ENCODE data around the gene COPZ1. TPM values are rescaled to one million over a fixed set of nuclear protein-coding genes. Genes with fewer than 3 reads are reported as not detected.

Gene COPZ1
- total and polyA plus RNA-seq, 2 donors (not counting 1 experiment from before 2014, with no cell fraction given) = 97.9 to 305 TPM

GRCh38 chr12:54333420-54334034 lies 8.6 kb downstream of the COPZ1 start:
- no peaks in the 10 kb centered on the region for H3K36me3 ChIP-seq (ENCODE audit: control insufficient read depth, insufficient read depth, low read length)
- H3K9me3 ChIP-seq (ENCODE audit: control insufficient read depth, insufficient read depth, low read depth, low read length) = no peaks in the 10 kb centered on the region
- peaks cover 30% of the 10 kb centered on the region for H3K79me2 ChIP-seq (ENCODE audit: control insufficient read depth, insufficient read depth, low read length)
- no peak overlapping the region for H2AFZ ChIP-seq (ENCODE audit: low read length)
- no peak overlapping the region for H3K9ac ChIP-seq (ENCODE audit: insufficient read depth, low read length)
- no peak overlapping the region for H3K4me2 ChIP-seq (ENCODE audit: extremely low read depth, insufficient read depth, low read length)
- no peaks in the 10 kb centered on the region for H4K20me1 ChIP-seq (ENCODE audit: control insufficient read depth, extremely low read depth, insufficient read depth, low read length)
- TF ChIP-seq EZH2 (IDR thresholded peaks at IDR 0.05; ENCODE audit: low read length, missing control alignments) = no peak
- TF ChIP-seq, protein P1, sequence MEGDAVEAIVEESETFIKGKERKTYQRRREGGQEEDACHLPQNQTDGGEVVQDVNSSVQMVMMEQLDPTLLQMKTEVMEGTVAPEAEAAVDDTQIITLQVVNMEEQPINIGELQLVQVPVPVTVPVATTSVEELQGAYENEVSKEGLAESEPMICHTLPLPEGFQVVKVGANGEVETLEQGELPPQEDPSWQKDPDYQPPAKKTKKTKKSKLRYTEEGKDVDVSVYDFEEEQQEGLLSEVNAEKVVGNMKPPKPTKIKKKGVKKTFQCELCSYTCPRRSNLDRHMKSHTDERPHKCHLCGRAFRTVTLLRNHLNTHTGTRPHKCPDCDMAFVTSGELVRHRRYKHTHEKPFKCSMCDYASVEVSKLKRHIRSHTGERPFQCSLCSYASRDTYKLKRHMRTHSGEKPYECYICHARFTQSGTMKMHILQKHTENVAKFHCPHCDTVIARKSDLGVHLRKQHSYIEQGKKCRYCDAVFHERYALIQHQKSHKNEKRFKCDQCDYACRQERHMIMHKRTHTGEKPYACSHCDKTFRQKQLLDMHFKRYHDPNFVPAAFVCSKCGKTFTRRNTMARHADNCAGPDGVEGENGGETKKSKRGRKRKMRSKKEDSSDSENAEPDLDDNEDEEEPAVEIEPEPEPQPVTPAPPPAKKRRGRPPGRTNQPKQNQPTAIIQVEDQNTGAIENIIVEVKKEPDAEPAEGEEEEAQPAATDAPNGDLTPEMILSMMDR (conservative IDR thresholded peaks at IDR 0.05 in 1 of 2, IDR thresholded peaks at IDR 0.05 in 1 of 2; ENCODE audit: low read depth in 1 of 2, low read length in 2 of 2) = no peak
- H3K4me3 ChIP-seq (replicated peaks in 1 of 4; ENCODE audit: control extremely low read depth in 1 of 4, insufficient read depth in 1 of 4, low read depth in 3 of 4, low read length in 4 of 4) = no peak overlapping the region
- H3K4me1 ChIP-seq (ENCODE audit: control insufficient read depth, extremely low read depth, insufficient read depth, low read length) = peaks cover 27% of the 10 kb centered on the region
- no peaks in the 10 kb centered on the region for H3K27me3 ChIP-seq (ENCODE audit: control insufficient read depth, insufficient read depth, low read length)
- H3K27ac ChIP-seq (ENCODE audit: insufficient read depth, low read length) = no peak overlapping the region
- no peak for DNase-seq (ENCODE audit: low read depth in 2 of 2)

DNA sequence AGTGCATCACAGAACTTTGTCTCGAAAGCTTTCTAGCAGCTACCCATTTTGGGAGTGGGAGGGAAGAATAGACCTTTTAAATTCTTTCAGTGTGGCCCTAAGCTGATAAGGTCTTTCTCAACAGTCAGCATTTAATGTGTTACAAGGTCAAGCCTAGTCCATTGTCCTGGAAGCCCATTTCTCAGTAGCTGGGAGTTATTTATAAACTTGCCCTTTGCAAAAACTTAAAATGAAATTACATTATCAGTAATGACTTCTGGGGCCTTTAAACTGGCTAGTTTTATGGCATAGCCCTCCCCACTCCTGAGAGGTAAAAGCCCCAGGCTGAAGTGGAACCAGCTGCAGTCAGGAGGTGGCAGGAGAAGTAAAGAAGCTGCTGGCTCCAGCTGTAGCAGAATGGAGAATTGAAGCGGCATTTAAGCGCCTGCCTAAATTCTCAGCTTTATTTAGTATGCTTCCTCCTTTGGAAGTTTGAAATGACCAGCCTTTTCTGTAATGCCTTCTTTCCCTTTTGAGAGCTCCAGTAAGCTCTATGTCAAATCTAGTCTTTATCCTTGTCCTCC lies 12.4 kb downstream of the COPZ1 start:
- Histone ChIP-seq H3K79me2 (ENCODE audit: control insufficient read depth, insufficient read depth, low read length) (peaks cover 26% of the 10 kb centered on the region), H3K9ac (ENCODE audit: insufficient read depth, low read length) (no peak overlapping the region), H3K4me1 (ENCODE audit: control insufficient read depth, extremely low read depth, insufficient read depth, low read length) (peaks cover 18% of the 10 kb centered on the region), H3K27ac (ENCODE audit: insufficient read depth, low read length) (no peak overlapping the region), H2AFZ (ENCODE audit: low read length) (no peak overlapping the region), H3K4me2 (ENCODE audit: extremely low read depth, insufficient read depth, low read length) (peak overlapping the region; percentile 18), H3K27me3 (ENCODE audit: control insufficient read depth, insufficient read depth, low read length) (no peaks in the 10 kb centered on the region), H3K36me3 (ENCODE audit: control insufficient read depth, insufficient read depth, low read length) (no peaks in the 10 kb centered on the region), H4K20me1 (ENCODE audit: control insufficient read depth, extremely low read depth, insufficient read depth, low read length) (no peaks in the 10 kb centered on the region), H3K4me3 (replicated peaks in 1 of 4; ENCODE audit: control extremely low read depth in 1 of 4, insufficient read depth in 1 of 4, low read depth in 3 of 4, low read length in 4 of 4) (no peak overlapping the region), H3K9me3 (ENCODE audit: control insufficient read depth, insufficient read depth, low read depth, low read length) (no peaks in the 10 kb centered on the region)
- TF ChIP-seq, protein P1 (conservative IDR thresholded peaks at IDR 0.05 in 1 of 2, IDR thresholded peaks at IDR 0.05 in 1 of 2; ENCODE audit: low read depth in 1 of 2, low read length in 2 of 2) = peak; percentile 20 to 21
- TF ChIP-seq EZH2 (IDR thresholded peaks at IDR 0.05; ENCODE audit: low read length, missing control alignments) = no peak
- DNase-seq (ENCODE audit: low read depth in 2 of 2) = peak in 1 of 2 donors; percentile 56

DNA sequence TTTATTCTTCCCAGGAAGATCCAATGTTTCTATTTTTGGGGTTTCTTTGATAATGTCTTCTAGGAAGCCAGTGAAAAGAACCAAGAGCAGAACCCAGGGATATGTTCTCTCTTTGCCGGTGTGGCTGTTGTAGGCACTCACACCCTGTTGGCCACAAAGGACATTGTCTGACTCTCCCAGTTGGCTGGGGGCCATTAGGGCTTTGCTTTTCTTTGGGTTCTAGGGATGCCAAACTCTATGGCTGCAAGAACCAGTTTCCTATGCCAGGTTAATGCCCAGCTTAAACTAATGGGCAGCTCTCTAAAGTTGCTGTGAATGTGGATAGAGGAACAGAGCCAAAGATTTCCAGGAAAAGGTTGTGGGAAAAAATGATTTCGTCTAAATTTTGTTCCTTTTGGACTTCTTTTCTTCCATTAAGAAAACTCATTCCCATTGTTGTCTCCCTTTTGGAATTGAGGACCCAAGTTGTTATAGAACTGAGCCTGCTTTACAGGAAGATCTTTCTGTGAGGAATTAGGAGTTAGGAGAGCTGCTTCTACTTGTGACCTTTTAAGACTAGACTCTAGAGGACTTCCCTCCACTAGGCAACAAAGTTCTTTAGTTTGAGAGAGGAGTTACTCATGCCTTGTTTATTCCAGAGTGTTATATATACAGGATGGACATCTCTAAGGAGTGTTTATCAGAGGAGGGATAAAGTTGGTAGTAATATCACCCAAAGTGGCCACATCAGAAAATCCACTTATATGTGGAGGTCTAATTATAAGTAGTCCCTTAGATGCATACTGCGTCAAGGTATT lies 13.1 kb downstream of the COPZ1 start:
- Histone ChIP-seq H3K9ac (ENCODE audit: insufficient read depth, low read length) (no peak overlapping the region), H3K79me2 (ENCODE audit: control insufficient read depth, insufficient read depth, low read length) (peaks cover 26% of the 10 kb centered on the region), H3K4me3 (replicated peaks in 1 of 4; ENCODE audit: control extremely low read depth in 1 of 4, insufficient read depth in 1 of 4, low read depth in 3 of 4, low read length in 4 of 4) (no peak overlapping the region), H3K9me3 (ENCODE audit: control insufficient read depth, insufficient read depth, low read depth, low read length) (no peaks in the 10 kb centered on the region), H4K20me1 (ENCODE audit: control insufficient read depth, extremely low read depth, insufficient read depth, low read length) (no peaks in the 10 kb centered on the region), H3K4me1 (ENCODE audit: control insufficient read depth, extremely low read depth, insufficient read depth, low read length) (peaks cover 18% of the 10 kb centered on the region), H2AFZ (ENCODE audit: low read length) (no peak overlapping the region), H3K4me2 (ENCODE audit: extremely low read depth, insufficient read depth, low read length) (peak overlapping the region; percentile 23), H3K27me3 (ENCODE audit: control insufficient read depth, insufficient read depth, low read length) (no peaks in the 10 kb centered on the region), H3K27ac (ENCODE audit: insufficient read depth, low read length) (no peak overlapping the region), H3K36me3 (ENCODE audit: control insufficient read depth, insufficient read depth, low read length) (peaks cover 2% of the 10 kb centered on the region)
- DNase-seq (ENCODE audit: low read depth in 2 of 2) = no peak
- TF ChIP-seq EZH2 (IDR thresholded peaks at IDR 0.05; ENCODE audit: low read length, missing control alignments) = no peak
- TF ChIP-seq, protein P1 (conservative IDR thresholded peaks at IDR 0.05 in 1 of 2, IDR thresholded peaks at IDR 0.05 in 1 of 2; ENCODE audit: low read depth in 1 of 2, low read length in 2 of 2) = no peak
